ENCODE measurements around the gene ADAMTS17.

ADAMTS17 gene

DNA sequence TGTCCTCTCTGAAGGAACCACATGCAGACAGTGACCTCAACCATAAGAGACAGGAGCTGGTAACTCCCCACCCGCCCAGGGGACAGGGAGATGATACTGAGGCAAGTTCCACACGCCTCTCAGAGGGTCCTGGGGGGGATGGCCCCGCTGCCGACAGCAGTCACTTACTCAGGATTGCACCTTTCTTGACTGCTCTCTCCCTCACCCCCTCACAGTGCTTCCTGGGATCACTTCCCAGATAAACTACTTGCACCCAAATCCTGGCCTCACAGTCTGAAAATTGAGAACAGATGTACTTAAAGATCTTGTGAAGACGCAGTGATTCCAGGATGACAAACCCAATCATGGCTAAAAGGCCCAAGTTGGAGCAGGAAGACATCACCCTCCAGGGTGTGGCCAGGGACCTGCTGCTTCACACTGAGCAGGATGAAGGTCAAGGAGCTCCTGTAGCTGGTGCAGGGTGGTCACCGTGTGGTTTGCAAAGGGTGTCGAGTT, 207.6 kb downstream of the ADAMTS17 start:
- DNase-seq (ENCODE audit: low spot score) = no peak

DNA sequence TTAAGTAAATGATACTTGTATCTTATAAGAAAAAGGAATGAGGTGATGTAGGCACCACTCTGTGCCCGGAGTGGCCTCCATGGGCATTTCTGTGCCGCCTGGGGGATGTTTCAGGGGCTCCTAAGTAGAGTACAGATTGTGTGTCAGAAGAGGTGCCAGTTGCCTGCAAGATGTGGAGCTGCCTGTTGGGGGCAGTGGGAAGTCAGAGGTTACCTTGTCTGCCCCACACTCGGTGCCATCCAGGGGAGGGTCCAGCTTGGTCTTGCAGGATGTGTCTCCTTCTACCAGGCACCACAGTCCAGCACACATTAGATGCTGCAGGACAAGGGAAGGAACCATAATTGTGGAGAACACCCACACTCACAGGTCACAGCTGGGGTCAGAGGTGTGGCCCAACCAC, 208.8 kb downstream of the ADAMTS17 start:
- DNase-seq (ENCODE audit: low spot score) = no peak

DNA sequence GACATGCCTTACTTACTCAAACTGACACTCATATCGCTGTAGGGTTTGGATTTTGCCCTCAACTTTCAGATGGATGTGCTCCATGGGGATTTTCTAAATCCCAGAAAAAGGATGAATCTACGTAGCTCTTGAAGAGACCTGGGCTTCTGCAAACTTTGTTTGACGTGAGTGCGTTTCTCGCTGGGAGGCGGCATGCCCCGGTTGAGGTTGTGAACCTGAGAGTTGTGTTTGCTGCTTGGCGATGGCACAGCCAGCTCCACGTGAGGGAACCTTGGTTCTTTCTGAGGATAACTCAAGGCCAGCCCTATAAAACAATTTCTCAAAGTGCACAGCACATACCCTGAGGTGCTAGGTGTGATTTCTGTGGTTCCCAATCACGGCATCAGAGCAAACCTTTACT, 209.5 kb downstream of the ADAMTS17 start:
- DNase-seq (ENCODE audit: low spot score) = no peak

GRCh38 chr15:100131321-100132224, 210.2 kb downstream of the ADAMTS17 start:
- peak; percentile 27 for DNase-seq (ENCODE audit: low spot score)

- no peak for DNase-seq (ENCODE audit: low spot score)
Measured at GRCh38 chr15:100129677-100130076, 212.1 kb downstream of the ADAMTS17 start.

- DNase-seq (ENCODE audit: low spot score) = no peak
Measured at GRCh38 chr15:100125401-100126191, 216.2 kb downstream of the ADAMTS17 start.

DNA sequence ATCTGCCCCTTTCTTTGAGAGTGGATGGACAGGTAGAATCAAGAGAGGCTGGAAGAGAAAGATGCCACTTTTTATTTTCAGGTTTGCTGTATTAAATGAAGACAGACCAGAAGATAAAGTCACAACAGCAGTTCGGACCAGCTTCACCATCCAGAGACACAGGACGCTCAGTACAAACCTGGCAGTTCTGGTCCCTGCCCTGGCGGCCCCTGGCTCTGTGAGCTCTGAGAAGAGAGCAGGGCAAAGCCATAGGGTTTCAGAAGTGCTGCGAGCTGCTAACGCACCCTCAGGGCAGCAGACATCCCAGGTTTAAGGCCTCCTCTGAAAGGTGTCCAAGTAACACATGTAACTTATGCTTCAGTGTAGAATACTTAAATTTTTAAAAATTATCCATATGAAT, 216.8 kb downstream of the ADAMTS17 start:
- no peak for DNase-seq (ENCODE audit: low spot score)

- DNase-seq (ENCODE audit: low spot score) = no peak
Measured at GRCh38 chr15:100124361-100124760, 217.4 kb downstream of the ADAMTS17 start.

- DNase-seq (ENCODE audit: low spot score) = peak; percentile 33
Measured at GRCh38 chr15:100123611-100124010, 218.2 kb downstream of the ADAMTS17 start.

GRCh38 chr15:100121285-100121684, 220.5 kb downstream of the ADAMTS17 start:
- DNase-seq (ENCODE audit: low spot score) = no peak

DNA sequence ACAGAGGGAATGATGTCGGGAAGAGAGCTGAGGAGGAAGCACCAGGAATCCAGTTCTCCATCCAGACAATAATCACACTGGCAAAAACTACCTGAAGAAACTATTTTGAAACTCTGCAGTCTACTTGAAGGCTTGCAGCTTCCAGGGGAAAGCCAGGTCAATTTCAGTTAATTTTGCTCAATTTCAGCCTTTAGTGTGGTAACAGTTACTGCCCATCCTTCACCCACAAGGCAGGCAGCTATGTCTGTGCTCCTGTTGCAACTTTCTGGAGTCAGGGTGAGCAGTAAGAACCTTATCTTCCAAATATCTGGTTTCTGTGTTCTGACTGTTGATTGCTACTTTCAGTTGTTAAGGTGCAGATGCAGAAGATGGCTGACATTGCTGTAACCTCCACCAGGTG, 221.7 kb downstream of the ADAMTS17 start:
- DNase-seq (ENCODE audit: low spot score) = no peak

DNA sequence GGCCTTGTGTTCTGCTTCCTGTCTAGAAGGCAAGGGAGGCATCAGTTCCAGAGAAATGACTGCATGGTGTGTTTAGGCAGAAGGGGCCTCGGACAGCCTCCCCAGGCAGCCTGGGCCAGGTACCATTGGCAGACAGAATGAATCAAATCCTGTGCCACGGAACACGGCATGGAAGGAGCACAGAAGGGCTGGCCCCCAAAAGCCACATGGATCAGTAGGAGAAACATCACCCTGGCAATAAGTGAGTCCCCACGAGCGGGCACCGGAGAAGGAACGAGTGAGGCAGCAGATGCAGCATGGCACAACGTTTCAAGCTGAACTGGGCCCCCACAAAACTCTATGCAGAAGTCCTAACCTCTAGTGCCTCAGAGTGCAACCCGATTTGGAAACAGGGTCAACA, 223.2 kb downstream of the ADAMTS17 start:
- DNase-seq (ENCODE audit: low spot score) = no peak

GRCh38 chr15:100116416-100117190, 225.2 kb downstream of the ADAMTS17 start:
- DNase-seq (ENCODE audit: low spot score) = no peak

GRCh38 chr15:100115711-100116090, 226.1 kb downstream of the ADAMTS17 start:
- DNase-seq (ENCODE audit: low spot score) = no peak

- DNase-seq (ENCODE audit: low spot score) = no peak
Measured at GRCh38 chr15:100115066-100115710, 226.6 kb downstream of the ADAMTS17 start.

DNA sequence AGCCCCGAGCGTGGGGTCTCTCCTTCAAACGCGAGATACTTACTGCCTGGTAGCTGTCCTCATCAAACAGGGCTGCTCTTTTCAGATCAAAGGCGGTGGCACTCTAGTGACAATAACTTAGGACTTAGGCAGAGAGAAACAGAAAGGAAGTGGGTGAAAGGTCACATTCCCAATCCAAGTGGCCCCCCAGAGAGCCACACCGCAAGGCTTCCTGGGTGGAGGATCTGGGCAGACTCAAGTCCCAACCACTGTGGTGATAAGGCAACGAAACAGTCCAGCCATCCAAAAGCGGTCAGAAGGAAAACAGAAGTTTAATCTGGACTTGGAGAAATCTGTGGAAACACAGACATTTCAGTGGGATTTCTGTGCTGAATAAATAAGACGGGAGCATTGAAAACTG, 227.2 kb downstream of the ADAMTS17 start:
- peak; percentile 27 for DNase-seq (ENCODE audit: low spot score)

DNA sequence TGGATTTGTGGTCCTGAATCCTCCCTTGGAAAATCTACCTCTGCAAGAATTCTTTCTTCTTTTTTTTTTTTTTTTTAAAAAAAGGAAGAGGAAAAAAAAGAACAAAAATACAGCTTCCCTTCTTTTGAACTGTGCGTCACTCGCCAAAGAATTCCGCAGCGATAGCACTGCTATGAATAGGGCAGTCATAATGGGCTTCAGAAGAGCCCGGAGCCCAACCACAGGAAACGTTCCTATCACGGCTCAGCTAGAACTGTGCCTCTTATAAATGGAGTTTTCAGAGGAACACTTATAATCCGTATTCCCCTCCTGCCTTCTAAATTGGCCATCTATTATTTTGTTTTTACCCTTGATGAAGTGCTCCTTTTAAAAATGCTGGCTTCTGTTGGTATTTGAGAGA, 227.7 kb downstream of the ADAMTS17 start:
- DNase-seq (ENCODE audit: low spot score) = no peak

DNA sequence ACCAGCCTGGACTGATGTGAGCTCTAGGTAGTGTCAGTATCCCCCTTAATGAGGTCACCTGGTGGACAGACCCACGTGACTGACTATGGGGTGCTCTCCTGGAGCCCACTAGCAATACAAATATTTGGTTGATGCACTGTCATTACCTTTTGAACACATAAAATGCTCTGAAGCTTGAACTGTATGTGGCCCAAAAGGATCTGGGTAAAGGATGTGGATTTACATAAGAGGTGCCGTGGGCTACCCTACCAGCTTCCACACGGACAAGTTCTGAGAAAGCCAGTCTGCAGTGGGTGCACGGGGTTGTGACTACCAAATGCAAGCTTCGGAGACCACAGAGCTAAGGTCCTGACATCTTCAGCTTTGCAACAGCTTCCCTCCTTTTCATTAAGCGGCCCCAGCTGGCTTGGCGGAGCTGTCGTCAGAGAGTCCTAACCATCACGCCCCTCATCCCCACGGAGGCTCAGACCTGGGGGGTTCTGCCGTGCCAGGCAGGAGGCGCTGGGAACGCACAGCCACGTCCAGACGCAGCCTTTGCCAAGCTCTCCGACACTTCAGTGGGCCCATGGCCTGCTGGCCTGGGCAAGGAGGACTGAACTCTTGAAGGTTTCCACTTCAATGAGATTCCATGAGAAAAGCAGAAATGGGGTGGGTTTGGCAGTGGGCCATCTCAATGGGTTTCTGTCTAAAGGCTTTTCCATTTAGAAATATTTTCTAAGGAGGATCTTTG, 228.3 kb downstream of the ADAMTS17 start:
- DNase-seq (ENCODE audit: low spot score) = no peak

DNA sequence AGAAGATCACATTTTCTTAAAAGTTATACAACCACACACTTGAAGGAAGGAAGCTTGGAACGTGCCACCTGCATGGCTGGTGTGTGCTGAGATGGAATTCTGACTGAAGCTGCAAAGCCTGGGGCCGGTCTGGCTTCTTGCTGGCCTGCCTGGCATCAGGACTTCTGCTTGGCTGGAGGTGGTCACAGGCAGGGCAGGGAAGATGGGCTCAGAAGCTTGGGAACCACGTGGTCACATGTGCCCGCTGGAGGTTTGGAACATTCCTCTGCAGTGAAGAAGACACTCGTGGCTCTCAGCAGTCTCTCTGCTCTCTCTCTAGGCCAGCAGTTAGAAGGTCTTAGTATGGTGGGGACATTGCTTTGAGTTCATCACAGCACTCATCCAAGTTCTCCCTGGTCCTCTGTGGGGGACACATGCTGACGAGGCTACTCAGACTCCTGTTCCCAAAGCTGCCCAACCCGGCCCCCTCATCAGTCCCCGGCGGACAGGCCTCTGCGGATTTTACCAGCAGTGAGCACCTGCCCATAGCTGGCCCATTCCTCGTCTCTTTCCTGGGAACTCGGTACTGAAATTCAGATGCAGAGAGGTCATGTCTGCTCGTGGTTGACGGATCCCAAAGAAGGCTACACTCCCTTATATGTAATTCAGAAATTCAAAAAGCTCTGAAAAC, 229.0 kb downstream of the ADAMTS17 start:
- no peak for DNase-seq (ENCODE audit: low spot score)

- DNase-seq (ENCODE audit: low spot score) = no peak
Measured at GRCh38 chr15:100112061-100112420, 229.7 kb downstream of the ADAMTS17 start.
